Gastroesophageal sphincter (tissue), 3 donors: Measurements from ENCODE around the gene THADA.

Experiments
- CTCF ChIP-seq, 4 experiments: fragments of 200-600 bp in 2 of 4; fragments of 450-650 bp in 2 of 4; sonication (generic) in 1 of 4; IDR thresholded peaks; one replicate each; pipeline ENCODE4 v1.5.1; 2017 to 2019; ENCODE audit warnings: antibody characterized with exemption in 4 of 4, mild to moderate bottlenecking in 2 of 4, moderate library complexity in 2 of 4
- EP300 ChIP-seq: sonication (generic); formaldehyde crosslinking; IDR thresholded peaks from one replicate; pipeline ENCODE4 v1.6.1; 2017; ENCODE audit warnings: antibody characterized with exemption, mild to moderate bottlenecking
- POLR2A ChIP-seq, 2 donors: fragments of 450-650 bp; IDR thresholded peaks; one replicate each; pipeline ENCODE4 v1.6.1; 2017; ENCODE audit warnings: antibody characterized with exemption in 2 of 2, mild to moderate bottlenecking in 2 of 2, moderate library complexity in 1 of 2
- POLR2AphosphoS5 ChIP-seq: sonication (generic); formaldehyde crosslinking; IDR thresholded peaks from one replicate; pipeline ENCODE4 v1.6.1; 2017; ENCODE audit warnings: antibody characterized with exemption

- TF ChIP-seq CTCF (IDR thresholded peaks at IDR 0.05) (no peak), EP300 (no peak), POLR2AphosphoS5 (no peak), POLR2A (IDR thresholded peaks at IDR 0.05) (no peak)
Observed at GRCh38 chr2:43455296-43455695, 140.5 kb downstream of the THADA start.
